ENCODE data around the gene ASPG. TPM values are rescaled to one million over a fixed set of nuclear protein-coding genes. Genes with fewer than 3 reads are reported as not detected.

ASPG gene
- total RNA-seq, 6 donors from 2014 or later, result 5.2 to 14.7 (median 12.5) TPM; not detected in 1

DNA sequence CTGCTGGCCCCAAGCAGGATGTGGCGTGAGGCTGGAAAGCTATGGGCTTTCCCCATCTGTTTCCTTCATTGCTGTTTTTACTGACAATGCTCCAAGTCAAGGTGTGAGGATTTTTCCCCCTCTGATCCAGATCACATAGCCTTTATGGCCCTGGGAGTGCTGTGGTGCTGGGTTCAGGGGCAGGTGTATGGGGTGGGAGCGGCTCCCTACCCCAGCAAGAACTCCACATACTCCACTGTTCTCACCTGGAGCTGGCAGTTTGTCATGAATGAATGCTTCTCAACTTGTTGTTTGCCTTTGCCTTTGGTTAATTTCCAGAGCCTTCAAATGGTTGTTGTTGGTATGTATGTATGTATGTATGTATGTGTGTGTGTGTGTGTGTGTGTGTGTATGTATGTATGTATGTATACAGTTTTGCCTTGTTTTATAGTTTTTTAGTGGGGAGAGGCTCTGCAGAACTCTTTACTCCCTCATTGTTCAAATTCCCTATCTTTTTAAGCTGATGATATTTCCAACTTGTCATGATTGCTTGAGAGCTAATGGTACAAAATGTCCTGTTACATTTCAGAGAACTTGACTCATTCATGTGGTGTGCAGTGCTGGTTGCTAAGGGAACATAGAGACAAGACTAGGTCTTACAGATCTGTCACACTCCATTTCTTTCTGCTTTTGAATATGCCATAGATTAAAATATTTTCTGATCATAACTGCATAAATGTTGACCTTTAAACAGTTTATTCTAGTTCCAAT lies 36.6 kb upstream of the ASPG start:
- 79 to 84% methylated on average over 2 of the region's 2 CpGs for WGBS, 2 donors
- TF ChIP-seq, protein P1, sequence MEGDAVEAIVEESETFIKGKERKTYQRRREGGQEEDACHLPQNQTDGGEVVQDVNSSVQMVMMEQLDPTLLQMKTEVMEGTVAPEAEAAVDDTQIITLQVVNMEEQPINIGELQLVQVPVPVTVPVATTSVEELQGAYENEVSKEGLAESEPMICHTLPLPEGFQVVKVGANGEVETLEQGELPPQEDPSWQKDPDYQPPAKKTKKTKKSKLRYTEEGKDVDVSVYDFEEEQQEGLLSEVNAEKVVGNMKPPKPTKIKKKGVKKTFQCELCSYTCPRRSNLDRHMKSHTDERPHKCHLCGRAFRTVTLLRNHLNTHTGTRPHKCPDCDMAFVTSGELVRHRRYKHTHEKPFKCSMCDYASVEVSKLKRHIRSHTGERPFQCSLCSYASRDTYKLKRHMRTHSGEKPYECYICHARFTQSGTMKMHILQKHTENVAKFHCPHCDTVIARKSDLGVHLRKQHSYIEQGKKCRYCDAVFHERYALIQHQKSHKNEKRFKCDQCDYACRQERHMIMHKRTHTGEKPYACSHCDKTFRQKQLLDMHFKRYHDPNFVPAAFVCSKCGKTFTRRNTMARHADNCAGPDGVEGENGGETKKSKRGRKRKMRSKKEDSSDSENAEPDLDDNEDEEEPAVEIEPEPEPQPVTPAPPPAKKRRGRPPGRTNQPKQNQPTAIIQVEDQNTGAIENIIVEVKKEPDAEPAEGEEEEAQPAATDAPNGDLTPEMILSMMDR (IDR thresholded peaks at IDR 0.05), result no peak
- peak in 3 of 4 donors; percentile 15 to 73 (median 21) for TF ChIP-seq EP300 (IDR thresholded peaks at IDR 0.05)
- TF ChIP-seq POLR2AphosphoS5 (IDR thresholded peaks at IDR 0.05), result no peak
- no peak for TF ChIP-seq POLR2A (IDR thresholded peaks at IDR 0.05)

DNA sequence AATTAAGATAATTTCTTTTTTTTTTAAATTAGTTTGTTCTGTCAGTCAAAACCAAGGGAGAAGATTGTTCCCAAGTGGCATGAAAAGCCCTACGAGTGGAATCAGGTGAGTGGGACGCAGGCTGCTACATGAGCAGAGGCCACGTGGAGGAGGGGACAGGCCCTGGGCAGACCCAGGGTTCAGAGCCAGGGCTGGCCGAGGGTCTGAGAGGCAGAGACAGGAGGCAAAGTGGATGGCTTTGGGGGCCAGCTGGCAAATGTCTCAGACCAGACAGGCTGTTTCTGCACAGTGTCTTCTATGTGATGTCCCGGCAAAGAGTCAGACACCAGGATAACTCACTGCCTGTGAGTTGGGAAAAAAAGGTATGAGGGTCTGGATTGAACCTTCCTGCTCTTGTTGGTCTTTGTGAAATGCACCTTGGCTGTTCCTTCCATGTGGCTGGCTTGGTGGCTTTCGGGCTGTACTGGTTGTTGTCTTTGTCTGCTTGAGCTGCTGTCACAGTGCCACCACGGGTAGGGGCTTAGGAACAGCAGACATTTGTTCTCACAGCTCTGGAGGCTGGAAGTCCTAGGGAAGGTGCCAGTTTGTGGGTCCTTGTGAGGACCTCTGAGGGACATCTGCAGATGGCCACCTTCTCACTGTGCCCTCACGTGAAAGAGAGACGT lies 35.8 kb upstream of the ASPG start:
- DNase-seq (no peak), ATAC-seq (ENCODE audit: low FRiP score in 2 of 2) (no peak)
- H3K4me3 ChIP-seq, result no peak overlapping the region
- peaks cover 0 to 3% (median 0%) of the 10 kb centered on the region in 4 donors for H3K4me1 ChIP-seq
- no peak overlapping the region for H3K27ac ChIP-seq
- H3K9me3 ChIP-seq, result no peaks in the 10 kb centered on the region
- no peaks in the 10 kb centered on the region for H3K27me3 ChIP-seq
- no peaks in the 10 kb centered on the region for H3K36me3 ChIP-seq
- no peak for TF ChIP-seq EP300 (IDR thresholded peaks at IDR 0.05)
- TF ChIP-seq, protein P1 (IDR thresholded peaks at IDR 0.05), result no peak
- no peak for TF ChIP-seq POLR2AphosphoS5 (IDR thresholded peaks at IDR 0.05)
- no peak for TF ChIP-seq POLR2A (IDR thresholded peaks at IDR 0.05)
- WGBS, 2 donors, result 75 to 76% methylated on average over 7 to 9 of the region's 9 CpGs

More for the DNA sequence above, 36.6 kb upstream of the ASPG start:
- DNase-seq, result no peak
- no peaks in the 10 kb centered on the region for H3K9me3 ChIP-seq
- H3K36me3 ChIP-seq, result no peaks in the 10 kb centered on the region
- peaks cover 0 to 3% (median 0%) of the 10 kb centered on the region in 4 donors for H3K4me1 ChIP-seq
- ATAC-seq (ENCODE audit: low FRiP score in 2 of 2), result peak in 1 of 2 donors; percentile 78
- no peak overlapping the region for H3K4me3 ChIP-seq
- no peaks in the 10 kb centered on the region for H3K27me3 ChIP-seq
- peak overlapping the region in 2 of 4 donors; percentile 42 to 43 for H3K27ac ChIP-seq

DNA sequence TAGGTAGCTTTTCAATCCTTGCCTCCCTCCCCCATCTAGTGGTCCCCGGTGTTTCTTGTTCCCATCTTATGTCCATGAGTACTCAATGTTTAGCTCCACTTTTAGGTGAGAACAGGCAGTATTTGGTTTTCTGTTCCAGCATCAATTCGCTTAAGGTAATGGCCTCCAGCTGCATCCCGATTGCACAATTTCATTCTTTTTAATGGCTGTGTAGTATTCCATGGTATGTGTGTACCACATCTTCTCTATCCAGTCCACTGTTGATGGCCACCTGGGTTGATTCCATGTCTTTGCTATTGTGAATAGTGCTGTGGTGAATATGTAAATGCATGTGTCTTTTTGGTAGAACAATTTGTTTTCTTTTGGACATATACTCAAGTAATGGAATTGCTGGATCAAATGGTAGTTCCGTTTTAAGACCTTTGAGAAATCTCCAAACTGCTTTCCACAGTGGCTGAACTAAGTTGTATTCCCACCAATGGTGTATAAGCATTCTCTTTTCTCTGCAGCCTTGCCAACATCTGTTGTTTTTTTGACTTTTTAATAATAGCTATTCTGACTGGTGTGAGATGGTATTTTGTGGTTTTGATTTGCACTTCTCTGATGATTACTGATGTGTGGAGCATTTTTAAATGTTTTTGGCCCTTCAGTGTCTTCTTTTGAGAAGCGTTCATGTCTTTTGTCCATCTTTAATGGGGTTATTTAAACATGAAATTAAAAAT lies 34.2 kb upstream of the ASPG start:
- no peak overlapping the region for H3K27ac ChIP-seq
- H3K9me3 ChIP-seq, result no peaks in the 10 kb centered on the region
- DNase-seq, result no peak
- TF ChIP-seq, protein P1 (IDR thresholded peaks at IDR 0.05), result no peak
- TF ChIP-seq POLR2A (IDR thresholded peaks at IDR 0.05) (no peak), POLR2AphosphoS5 (IDR thresholded peaks at IDR 0.05) (no peak), EP300 (IDR thresholded peaks at IDR 0.05) (no peak)
- H3K27me3 ChIP-seq, result no peaks in the 10 kb centered on the region
- no peaks in the 10 kb centered on the region for H3K36me3 ChIP-seq
- no peak for ATAC-seq (ENCODE audit: low FRiP score in 2 of 2)
- 89 to 91% methylated on average over 5 of the region's 5 CpGs for WGBS, 2 donors
- no peak overlapping the region for H3K4me3 ChIP-seq
- peaks cover 0 to 3% (median 0%) of the 10 kb centered on the region in 4 donors for H3K4me1 ChIP-seq

DNA sequence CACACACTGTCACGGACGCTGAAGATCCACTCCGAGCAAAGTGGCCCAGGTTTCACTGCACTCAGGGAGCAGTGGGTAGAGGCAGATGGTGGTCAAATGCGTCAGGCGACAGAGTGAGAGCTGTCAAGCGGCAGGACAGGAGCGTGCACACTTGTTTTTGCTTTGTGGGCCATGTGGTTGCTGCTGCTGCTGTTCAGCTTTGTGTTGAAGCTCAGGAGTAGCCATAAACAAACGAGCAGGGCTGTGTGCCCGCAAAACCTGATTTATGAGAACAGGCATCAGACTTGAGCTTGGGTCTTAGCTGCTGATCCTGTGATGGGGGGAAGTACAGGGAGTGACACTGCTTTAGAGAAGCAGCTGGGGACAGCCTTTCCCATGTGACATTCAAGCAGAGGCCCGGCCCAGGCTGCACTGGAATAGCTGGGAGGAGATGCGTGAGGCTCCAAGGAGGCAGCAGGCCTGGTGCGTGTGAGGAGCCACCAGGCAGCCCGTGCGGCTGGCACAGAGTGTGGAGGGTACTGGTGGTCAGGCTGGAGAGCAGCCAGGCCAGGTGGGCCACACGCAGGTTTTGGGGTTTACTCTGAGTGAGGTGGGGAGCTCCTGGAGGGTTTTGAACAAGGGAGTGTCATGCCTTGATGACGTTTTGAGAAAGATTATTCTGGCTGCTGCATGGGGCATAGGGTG lies 31.1 kb upstream of the ASPG start:
- Histone ChIP-seq H3K9me3 (no peaks in the 10 kb centered on the region), H3K36me3 (no peaks in the 10 kb centered on the region), H3K27ac (no peak overlapping the region), H3K4me1 (no peaks in the 10 kb centered on the region), H3K4me3 (no peak overlapping the region), H3K27me3 (no peaks in the 10 kb centered on the region)
- peak in 1 of 2 donors; percentile 11 for ATAC-seq (ENCODE audit: low FRiP score in 2 of 2)
- no peak for DNase-seq
- TF ChIP-seq POLR2AphosphoS5 (IDR thresholded peaks at IDR 0.05) (no peak), EP300 (IDR thresholded peaks at IDR 0.05) (no peak), POLR2A (IDR thresholded peaks at IDR 0.05) (no peak)
- TF ChIP-seq, protein P1 (IDR thresholded peaks at IDR 0.05), result no peak
- 82 to 84% methylated on average over 16 of the region's 16 CpGs for WGBS, 2 donors

Measured in upper lobe of left lung (tissue), 6 donors.